Measurements from ENCODE around the gene NEURL4.
"Not testable (repeated sequence)": the region's sequence is repeated elsewhere in the genome, so short reads cannot be mapped to it uniquely, and the experiment has no call there.

The NEURL4 gene

DNA sequence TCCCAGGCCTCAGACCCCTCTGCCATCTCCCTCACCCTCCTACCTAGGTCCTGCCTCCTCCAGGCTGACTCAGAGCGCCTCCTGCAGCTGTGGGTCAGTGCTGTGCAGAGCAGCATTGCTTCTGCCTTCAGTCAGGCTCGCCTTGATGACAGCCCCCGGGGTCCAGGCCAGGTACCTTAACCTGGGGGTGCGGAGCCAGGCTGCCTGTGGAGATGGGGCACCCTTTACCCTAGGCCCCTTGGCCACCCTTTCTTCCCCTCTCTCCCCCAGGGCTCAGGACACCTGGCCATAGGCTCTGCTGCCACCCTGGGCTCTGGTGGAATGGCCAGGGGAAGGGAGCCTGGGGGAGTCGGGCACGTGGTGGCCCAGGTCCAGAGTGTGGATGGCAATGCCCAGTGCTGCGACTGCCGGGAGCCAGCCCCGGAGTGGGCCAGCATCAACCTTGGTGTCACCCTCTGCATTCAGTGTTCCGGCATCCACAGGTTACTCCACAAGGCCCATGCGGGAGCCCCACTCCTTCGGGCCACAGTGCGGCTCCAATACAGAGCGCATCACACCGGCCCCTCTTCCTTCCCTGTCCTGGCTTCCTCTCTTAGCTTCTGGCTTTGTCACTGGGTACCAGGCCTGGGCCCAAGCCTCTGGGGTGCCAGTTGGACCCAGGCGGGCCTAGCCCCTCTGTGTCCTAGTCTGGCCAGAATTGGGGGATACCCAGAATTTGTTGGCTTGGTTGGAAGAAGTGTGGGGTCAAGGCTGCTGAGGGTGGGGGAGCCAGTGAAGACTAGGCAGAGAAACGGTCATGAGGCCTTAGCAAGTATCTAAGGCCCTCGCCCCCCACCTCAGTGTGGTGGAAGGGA, 17.9 kb upstream of the NEURL4 start:
- DNase-seq, result no peak

DNA sequence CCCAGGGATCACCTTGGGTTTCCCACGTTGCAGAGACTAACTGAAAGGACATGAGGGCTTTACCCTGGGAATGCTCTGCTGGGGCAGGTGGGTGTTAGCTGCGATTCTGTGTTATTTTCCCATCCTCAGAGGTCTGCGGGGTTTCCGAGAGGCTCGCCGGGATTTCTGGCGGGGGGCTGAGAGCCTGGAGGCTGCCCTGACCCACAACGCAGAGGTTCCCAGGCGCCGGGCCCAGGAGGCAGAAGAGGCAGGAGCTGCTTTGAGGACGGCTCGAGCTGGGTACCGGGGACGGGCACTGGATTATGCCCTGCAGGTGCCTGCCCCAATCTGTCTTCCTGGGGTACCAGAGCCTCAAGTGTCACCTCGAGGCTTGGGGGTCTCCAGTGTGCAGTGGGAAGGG, 14.1 kb upstream of the NEURL4 start:
- DNase-seq, result no peak

DNA sequence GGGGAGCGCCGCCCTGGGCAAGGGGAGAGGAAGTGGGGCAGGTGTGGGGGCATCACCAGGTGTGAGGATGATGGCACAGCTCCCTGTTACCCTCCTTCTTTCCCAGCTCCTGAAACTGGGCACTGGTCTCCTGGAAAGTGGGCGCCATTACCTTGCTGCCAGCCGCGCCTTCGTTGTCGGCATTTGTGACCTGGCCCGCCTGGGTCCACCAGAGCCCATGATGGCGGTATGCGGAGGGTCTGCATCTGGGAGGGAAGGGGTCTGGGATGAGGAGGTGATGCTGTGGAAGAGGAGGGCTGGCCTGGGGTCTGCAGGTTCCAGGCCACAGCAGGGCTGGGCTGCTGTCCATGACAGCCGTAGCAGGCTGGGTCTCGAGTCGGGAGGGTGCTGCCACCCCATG, 12.7 kb upstream of the NEURL4 start:
- no peak for DNase-seq

DNA sequence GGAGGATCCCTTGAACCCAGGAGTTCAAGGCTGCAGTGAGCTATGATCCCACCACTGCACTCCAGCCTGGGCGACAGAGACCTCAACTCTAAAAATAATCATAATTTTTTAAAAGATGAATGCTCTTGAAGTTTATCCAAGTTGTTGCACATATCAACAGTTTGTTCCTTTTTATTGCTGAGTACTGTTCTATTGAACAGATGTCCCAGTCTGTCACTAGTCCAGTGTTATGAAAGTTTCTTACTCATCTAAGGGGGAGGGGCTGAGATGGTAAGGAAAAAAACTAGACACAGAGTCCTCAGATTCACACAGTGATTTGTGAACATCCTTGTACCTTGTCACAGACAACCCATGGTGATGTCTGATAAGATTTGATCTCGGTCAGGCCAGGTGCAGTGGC, 11.0 kb upstream of the NEURL4 start:
- no peak for DNase-seq

DNA sequence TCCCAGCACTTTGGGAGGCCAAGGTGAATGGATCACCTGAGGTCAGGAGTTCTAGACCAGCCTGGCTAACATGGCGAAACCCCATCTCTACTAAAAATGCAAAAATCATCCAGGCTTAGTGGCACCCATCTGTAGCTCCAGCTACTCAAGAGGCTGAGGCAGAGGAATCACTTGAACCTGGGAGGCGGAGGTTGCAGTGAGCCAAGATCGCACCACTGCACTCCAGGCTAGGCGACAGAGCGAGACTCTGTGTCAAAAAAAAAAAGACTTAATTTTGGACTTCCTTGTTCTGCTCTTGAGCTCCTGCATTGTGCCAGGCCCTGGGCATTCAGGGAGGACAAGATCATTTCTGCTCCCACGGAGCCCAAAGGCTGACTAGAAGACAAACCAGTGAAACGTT, 8.5 kb upstream of the NEURL4 start:
- not testable (repeated sequence) for DNase-seq

DNA sequence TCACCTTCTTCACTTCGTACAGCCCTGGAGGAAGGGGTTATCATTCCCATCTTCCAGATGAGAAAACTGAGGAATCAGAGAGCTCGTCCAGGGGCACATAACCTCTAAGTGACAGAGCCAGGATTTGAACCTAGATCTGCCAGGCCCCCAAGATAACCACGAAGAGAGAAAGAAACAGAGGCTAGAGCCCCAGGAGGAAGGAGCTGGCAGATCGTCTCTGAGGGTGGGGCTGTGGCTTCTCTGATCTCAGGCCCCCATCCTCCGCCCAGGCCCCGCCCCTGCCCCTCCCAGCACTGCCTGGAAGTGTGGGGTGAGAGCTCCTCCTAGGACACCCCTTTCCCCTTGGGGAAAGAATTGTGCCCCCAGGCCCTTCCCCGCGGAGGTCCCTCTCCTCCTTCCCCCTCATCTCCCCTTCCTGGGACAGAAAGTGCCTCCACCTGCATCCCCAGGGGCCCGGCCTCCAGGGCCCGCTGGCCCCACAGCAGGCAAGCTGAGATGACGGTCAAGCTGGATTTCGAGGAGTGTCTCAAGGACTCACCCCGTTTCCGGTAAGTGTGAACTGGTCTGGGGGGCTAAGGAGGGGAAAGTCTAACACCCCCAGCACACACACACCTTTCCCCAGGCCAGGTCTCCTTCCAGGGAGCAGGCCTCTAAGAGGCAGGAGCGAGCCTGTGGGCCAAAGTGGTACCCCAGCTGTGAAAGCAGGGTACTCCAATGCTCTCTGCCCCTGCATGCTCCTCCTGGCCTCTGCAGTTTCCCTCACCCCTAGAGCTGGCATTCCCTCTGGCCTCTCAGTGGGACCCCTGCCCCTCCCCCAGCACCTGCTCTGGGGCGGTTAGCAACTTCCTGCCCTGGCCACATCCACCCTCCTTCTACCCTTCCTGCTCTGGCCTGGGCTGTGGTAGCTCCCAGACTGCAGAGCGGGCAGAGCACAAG, 7.4 kb upstream of the NEURL4 start, which contains the start of gene ACAP1:
ACAP1 (plus strand) TSS at position 290 of the 936 bp plus-strand sequence; CDS start at position 496, 206 bp downstream.
- peak; percentile 86 for DNase-seq

DNA sequence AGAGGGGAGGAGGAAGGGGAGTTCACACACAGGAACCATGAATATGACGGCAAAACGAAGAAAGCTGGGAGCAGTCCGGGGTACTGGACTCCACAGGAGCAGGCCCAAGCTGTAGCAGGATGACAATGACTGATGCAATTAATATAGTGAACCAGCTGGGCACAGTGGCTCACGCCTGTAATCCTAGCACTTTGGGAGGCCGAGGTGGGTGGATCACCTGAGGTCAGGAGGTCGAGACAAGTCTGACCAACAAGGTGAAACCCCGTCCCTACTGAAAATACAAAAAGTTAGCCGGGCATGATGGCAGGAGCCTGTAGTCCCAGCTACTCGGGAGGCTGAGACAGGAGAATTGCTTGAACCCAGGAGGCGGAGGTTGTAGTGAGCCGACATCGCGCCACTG, 6.6 kb upstream of the NEURL4 start:
- DNase-seq, result not testable (repeated sequence)

DNA sequence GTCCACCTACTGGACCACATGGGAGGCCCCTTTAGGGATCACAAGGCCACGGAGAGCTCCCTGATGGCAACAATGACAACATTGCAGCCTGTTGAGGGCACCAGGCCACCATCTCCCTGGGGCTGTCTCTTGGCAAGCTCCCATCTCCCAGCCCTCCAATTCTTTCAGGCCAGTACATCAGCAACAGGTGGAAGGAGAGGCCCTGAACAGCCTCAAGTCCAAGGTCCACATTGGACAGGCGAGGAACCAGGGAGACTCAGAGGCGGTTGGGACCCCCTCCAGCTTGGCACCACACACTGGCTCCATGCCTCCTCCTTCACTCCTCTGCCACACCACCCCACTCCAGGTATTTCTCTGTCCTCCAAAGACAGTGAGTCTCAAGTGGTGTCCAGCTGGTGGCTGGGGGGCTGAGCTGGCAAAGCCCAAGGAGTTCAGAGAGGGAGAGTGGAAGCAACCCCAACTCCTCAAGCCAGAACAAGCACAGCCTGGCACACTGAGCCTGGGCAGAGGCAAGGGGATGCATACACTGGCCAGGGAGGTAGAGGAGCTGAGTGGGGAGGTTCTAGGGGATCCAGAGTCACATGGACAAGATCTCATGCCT, 5.9 kb upstream of the NEURL4 start:
- DNase-seq, result no peak

DNA sequence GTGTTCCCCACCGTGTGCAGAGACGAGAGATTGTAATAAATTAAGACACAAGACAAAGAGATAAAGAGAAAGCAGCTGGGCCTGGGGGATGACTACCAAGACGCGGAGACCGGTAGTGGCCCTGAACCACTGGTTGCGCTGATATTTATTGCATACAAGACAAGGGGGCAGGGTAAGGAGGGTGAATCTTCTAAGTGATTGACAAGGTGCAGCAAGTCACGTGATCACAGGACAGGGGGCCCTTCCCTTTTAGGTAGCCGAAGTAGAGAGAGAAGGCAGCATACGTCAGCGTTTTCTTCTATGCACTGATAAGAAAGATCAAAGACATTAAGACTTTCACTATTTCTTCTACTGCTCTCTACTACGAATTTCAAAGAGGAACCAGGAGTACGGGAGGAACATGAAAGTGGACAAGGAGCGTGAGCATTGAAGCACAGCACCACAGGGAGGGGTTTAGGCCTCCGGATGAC, 3.5 kb upstream of the NEURL4 start:
- peak; percentile 37 for DNase-seq

DNA sequence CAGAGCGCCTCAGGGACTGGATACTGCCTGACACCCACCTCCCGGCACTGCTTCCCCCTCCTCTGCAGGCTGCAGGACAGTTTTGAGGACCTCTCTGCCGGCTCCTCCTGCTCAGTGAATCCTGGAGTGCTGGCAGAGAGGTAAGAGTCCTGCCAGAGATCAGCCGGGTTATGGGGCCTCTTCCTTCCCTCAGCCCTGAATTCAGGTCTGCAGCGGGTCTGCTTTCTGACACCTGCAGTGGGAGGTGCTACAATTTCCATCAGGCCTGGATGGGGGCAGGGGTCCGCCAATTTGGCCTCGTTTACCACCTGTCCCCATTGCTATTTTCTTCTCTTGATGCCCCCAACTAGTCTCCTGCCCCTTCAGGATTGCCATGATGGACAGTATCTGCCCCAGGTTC, 3.0 kb upstream of the NEURL4 start:
- no peak for DNase-seq

DNA sequence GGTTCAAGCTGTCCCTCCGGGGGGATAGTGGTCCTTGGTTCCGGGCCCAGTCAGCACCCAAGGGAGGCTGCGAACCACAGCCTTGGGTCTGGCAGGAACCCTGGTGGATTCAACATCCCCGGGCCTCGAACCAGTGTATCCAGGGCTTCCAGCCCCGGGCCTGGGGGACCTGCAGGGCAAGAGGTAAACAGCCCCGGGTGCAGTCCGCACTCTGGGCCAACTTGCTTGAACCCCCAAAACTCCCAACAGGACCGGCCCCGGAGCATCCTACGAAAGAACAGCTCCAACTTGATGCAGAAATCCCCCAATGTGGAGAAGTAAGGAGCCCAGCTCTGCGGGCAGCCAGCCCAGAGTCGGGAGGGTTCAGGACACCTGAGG, 1.5 kb upstream of the NEURL4 start:
- no peak for DNase-seq

DNA sequence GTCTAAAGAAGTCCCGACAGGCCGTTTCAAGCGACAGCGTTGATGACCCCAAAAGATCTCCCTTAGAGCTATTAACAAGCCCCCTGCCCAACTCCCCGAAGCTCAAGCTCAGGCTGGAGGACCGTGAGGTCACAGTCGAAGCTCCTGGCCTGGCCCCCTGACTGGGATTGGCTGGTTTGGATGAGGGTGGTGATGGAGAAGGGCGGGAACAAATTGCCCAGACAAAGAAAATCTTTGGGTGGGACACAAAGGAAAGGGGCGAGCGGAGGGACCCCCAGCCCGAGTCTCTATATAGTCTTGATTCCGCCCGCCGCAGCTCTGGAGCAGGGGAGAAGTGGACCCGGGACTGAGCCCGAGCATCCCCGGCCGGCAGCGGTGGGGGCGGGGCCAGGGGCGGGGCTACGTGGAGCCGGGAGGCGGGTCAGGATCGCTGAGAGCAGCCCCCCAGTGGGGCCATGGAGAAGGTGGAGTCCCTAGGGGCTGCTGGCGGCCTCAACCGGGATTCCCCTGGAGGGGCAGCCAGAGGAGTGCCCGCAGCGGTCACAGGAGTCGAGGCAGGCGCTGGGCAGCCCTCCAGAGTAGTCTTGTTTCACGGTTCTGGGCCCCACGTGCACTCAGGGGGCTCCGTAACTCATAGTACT, 982 bp upstream of the NEURL4 start:
- DNase-seq, result peak; percentile 90

DNA sequence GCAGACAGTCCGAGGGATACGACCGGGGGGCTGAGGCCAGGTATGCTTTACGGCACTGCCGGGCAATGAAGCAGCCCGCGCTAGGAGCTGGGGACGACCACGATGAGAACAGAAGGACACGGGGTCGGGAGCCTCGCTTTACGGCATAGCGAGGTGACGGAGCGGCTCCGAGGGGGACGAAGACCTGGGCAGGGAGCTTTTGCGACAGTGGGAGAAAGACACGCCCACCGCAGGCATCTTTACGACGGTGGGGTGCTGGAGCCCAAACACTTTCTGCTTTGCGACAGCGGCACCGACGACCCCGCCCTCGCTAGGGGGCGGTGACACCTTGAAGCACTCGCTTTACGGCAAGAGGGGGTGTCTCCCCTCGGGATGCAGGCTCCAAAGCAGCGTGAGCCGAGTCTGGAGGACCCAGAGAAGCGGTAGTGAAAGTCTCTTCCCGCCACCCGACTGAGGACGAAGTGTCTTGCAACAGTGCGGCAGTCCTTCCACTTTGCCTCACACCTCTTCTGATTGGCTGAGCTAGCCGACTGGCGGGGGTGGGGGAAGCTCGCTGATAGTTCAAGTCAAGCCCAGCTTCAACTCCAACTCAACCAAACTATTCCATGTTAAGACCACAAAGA, 350 bp upstream of the NEURL4 start:
- peak; percentile 99 for DNase-seq

DNA sequence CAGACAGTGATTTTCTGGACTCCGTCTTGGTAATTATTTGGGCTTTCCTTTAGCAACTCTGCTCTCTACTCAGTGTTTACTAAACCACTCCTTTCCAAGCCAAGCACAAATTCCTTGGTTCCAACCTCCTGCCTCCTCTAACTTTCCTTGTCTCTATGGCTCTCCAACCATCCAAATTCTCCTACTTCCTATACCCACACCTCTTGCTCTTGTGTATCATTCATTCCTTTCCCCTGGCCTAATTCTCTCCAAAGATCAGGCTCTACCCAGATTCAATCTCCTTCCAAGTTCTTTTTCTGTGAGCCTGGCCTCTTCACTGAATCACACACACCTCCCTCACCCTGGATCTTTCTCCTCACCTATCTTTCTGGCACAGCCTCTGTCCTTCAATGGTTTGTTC, 1.1 kb downstream of the NEURL4 start:
- no peak for DNase-seq

DNA sequence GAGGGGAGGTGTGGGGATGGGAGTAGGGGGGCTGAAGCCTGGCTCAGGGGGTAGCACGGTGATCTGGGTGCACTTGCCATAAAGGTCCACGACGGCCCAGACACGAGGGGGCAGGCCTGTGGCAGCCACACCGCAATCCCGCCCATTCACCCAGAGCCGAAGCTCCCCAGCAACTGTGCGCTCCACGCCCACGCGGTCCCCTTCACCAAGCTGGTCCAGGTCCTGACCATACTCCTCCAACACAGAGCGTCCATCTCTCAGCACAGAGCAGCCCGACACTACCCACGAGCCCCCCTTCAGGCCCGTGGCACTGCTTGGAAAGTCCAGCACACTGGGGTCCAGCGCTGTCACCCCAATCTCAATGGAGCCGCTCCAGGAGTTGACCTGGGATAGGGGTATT, 1.6 kb downstream of the NEURL4 start:
- no peak for DNase-seq

DNA sequence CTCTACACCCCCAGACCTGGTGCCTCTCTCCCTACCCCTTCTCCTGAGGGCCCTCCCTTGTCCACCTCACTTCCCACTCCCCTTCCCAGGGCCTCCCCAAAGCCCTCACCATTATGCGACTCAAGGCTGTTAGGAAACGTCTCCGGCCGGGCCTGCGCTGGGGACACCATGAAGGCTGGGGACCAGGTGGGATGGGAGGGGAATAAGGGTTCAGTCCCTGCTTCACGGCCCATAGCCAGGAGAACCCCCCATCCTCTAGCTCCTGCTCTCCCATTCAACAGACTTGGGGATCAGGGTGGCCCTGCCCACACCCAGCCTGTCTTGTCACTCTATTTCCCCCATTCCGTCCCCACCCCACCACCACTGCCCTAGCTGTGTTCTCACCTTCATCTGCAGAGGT, 2.1 kb downstream of the NEURL4 start:
- no peak for DNase-seq

DNA sequence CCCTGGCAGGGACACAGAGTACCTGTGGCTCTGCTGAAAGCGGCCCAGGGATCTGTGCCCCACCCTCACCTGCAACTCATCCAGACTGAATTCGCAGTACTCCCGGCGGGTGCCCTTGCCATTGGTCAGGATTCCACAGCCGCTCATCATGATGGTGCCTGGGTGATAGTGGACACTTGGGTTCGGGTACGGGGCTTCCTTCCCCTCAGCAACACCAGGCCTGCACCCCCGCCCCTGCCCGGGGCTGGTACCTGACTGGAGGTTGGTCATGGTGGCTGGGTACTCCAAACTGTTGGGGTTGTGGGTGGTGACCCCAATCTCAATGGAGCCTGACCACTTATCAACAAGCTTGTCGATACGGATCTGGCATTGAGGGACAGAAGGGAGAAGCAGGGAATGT, 2.9 kb downstream of the NEURL4 start:
- DNase-seq, result no peak

DNA sequence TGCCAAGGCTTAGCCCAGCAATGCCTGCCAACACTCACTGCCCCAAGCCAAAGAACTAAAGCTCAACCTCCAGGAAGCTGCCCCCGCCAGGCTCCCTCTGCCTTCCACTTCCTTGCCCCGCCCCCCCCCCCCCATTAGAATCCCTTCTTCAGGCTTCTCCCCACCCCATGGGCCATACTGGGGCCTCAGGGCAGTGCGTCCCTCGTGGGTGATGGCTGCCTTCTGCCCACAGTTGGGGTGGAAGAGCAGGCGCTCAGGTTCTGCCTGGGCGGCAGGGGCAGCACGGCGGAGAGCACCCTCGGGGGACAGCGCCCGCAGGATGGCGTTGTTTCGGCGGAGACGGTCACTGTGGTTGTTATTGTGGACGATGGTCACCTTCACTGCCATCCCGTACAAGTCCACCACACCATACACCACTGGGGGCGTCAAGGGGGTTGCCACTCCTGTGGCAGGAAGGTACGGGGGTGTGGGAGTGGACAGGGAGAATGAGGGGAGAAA, 4.1 kb downstream of the NEURL4 start:
- DNase-seq, result no peak

DNA sequence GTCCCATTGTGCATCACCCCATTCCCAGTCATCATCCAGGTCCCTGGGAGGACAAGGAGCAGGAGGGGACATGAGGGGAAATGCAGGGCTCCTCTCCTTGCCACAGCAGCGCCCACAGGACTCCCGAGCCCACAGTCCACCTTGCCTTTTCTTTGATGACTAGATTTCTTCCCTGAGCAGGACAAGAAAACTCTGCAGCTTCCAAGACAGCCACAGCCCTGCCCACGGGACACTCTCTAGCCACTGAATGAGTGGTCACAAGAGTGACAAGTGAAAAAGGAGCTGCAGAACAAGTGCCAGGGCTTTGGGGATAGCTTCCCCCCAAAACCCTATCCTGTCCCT, 4.7 kb downstream of the NEURL4 start:
- DNase-seq, result no peak

DNA sequence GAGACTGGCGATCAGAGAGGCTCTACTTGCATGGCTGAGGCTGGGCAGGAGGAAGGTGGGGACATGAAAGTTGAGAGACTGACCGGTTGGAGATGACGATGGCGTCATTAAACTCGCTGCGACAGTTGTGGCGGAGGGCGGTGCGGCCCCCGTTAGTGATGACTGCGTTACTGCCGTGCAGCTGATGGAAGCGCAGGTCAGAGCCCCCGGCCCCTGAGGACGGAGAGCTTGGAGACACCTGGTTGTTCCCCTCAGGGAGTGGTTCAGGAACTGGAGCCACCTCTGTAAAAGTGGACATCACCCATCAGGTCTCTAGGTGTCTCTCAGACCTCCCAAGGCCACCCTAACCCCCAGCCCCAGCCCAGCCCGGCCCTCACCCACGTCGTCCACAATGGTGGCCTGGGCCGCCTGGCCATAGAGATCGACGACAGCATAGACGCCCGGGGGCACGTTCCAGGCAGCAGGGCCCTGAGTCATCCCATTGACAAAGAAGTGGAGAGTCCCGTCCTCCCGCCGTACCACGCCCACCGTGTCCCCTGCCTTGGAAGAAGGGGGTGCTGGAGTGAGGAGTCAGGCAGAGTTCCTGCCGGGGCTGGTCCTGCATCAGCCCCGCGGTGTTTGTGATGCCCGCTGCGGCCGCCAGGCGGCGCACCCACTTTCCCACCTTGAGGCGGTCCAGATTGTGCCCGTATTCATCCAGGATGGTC, 5.3 kb downstream of the NEURL4 start:
- DNase-seq, result peak; percentile 29

DNA sequence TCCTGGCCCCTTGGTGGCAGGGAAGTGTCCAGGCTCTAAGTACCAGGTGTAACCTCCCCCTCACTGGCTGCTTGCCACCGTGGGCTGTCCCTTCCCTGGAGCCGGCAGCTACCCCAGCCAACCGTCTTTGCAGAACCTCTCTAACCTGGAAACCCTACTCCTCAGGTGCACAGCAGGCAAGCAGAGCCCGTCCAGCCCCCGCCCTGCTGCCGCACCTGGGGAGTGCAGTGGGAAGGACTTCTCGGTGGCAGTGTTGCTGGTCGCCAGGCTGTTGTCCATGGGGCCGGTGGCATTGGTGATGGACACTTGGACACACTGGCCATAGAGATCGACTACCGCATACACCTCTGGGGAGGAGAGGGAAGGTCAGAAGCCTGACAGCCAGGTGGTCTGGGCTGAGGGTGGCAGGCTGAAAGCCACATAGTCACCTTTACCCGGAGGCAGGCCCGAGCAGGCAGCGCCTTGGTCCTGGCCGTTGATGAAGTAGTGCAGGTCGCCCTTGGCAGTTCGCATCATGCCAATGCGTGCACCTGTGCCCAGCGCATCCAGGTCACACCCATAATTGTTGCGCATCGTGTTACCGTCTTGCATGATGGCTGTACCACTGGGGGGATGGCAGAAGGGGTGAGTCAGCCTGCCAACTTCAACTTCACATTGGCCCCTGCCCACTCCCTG, 6.5 kb downstream of the NEURL4 start:
- no peak for DNase-seq
